HG03159 (cell line): ENCODE data around the gene TTBK1.

Experiments used
- ATAC-seq: cut with Tn5 transposase; IDR thresholded peaks from one replicate; pipeline ENCODE4 v1.9.1; 2021; ENCODE audit warnings: mild to moderate bottlenecking, moderate library complexity; ENCODE audit not compliant: unreplicated experiment

The TTBK1 gene

DNA sequence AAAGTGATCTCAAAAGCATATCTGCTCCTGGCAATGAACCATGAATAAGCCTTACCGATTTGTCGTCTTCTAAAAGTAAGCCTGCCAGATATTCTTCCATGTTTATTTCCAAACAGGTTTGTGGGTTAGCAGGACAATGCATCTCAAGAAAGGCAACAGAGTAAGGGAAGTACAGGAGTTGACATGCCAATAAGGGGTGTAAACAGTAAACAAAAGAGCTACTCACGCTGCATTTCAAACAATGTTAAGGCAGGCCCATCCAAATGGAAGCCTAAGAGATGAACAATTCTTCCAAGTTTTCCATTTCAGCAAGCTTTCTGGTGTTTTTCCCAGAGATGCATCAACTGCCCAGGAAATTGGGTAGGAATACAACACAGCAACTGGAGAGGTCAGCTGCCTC lies 93.1 kb downstream of the TTBK1 start:
- ATAC-seq, result no peak
